GM19463 (cell line): ENCODE data around the gene OSGIN1.

Source experiments
- ATAC-seq: cut with Tn5 transposase; IDR thresholded peaks from one replicate; pipeline ENCODE4 v1.9.1; 2021; ENCODE audit warnings: mild to moderate bottlenecking, moderate library complexity; ENCODE audit not compliant: unreplicated experiment

The OSGIN1 gene

DNA sequence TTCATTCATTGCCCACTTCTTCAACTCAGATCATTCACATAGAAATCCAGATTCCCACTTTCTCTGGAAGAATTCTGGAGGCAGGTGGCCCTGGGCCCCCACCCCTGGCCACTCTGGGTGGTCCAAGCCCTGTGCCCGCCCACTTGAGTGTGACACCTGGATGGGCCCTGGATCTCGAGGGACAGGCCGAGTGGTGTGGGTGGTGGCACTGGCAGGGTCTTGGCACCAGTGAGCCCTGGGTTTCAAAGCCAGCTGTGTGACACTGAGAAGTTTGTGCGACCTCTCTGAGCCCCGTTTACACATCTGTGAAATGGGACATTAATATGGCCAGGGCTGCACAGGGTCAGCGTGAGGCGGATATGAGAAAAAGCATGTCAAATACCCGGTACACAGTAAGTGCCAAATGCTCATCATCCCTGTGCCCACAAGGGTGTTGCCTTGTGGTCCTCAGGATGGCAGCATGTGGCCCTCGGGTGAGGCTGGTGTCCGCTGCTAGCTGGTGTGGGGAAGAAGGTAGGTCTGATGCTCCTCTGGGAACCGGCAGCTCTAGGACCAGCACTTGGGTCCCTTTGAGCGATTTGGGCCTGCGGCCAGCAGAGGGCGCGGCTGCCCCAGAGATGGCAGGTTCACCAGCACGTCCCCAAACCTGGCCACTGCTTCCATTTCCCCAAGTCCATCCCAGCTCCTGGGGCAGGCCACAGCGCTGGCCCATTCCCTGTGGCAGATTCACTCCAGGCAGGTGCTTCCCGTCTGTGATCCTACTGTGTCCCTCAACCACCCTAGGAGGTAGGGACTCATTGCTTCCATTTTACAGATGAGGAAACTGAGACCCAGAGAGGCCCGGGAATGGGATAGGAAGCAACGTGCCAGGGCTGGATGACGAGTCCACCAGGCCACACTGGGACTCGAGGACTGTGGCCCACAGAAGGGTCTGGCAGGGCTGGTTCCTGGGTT is 3.6 kb downstream of the OSGIN1 start:
- ATAC-seq: no peak

DNA sequence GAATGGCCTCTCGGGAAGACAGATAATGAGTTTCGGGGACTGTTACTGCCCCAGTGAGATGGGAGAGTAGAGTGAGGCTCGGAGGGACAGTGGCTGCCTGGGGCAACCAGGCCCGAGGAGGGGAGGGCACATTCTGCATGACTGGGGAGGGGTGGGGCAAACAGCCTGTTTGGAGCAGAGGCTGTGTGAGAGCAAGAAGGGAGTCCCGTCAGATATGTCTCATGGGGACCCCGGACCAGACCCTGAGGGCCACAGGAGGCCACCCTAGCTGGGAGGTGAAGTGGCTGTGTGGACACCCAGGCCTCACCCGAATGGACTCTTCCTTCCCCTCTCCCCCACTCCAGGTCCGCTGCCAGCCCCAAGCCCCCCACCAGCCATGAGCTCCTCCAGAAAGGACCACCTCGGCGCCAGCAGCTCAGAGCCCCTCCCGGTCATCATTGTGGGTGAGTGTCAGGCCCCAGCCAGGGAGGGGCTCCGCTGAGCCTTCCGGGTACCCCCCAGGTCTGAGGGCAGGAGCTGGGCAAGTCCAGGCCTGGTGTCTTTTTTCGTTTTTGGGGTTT is 4.3 kb downstream of the OSGIN1 start:
- no peak for ATAC-seq

- ATAC-seq: no peak
These were observed 5.3 kb downstream of the OSGIN1 start for GRCh38 chr16:83958137-83958845.

- ATAC-seq: no peak
These were observed 6.0 kb downstream of the OSGIN1 start for GRCh38 chr16:83958846-83959565.

DNA sequence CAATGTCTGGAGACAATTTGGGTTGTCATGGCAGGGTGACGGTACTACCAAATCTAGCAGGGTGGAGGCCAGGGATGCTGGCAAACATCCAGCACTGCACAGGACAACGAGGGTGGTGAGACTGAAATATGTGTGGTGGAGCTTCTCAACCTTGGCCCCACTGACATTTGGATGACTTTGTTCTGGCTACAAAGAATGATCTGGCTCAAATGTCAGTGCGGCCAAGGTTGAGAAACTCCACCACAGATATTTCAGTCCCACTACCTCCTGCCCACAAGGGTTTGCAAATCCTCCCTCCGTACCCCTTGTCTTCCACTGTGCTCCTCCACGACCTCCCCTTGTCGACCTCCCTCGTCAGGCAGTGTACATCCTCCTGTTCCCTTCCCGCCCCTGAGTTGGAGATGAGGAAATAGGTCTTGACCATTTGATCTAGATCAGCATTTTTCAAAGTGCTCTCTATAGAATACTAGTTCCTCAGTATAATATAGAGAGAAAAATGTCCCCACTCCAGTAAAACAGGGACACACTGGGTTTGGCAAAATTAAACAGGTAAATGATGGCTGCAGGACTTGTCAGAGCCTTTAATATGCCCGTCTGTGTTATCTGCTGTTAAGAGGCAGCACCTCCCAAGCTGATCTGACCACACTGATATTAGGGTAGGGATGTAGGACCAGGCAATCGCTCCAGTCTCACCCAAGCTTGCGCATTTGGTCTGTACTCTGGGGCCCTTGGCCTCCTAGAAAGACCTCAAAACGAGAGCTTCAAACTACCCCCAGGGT is 6.8 kb downstream of the OSGIN1 start:
- ATAC-seq: no peak

DNA sequence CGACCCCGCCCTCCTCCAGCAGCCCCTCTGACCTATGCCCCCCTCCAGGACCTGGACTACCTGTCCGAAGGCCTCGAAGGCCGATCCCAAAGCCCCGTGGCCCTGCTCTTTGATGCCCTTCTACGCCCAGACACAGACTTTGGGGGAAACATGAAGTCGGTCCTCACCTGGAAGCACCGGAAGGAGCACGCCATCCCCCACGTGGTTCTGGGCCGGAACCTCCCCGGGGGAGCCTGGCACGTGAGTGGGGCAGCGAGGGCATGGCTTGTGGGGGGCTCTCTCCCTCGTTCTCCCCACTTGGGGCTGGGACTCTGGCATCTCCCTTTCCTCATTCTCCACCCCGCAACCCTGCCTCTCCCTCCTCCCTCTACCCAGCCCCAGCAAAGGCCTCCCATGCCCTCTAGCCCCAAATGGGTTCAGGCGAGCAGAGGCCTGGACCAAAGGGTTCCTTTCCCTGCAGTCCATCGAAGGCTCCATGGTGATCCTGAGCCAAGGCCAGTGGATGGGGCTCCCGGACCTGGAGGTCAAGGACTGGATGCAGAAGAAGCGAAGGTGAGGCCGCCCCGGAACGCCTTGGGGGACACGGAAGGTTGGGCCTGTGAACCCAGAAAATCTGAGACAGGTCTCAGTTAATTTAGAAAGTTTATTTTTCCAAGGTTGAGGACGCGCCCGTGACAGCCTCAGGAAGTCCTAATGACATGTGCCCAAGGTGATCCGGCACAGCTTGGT is 7.6 kb downstream of the OSGIN1 start:
- no peak for ATAC-seq

GRCh38 chr16:83961591-83961990 is 8.6 kb downstream of the OSGIN1 start:
- ATAC-seq: no peak

- no peak for ATAC-seq
These were observed 10.5 kb downstream of the OSGIN1 start for GRCh38 chr16:83963277-83964119.

- no peak for ATAC-seq
These were observed 11.8 kb downstream of the OSGIN1 start for GRCh38 chr16:83964684-83965443.

DNA sequence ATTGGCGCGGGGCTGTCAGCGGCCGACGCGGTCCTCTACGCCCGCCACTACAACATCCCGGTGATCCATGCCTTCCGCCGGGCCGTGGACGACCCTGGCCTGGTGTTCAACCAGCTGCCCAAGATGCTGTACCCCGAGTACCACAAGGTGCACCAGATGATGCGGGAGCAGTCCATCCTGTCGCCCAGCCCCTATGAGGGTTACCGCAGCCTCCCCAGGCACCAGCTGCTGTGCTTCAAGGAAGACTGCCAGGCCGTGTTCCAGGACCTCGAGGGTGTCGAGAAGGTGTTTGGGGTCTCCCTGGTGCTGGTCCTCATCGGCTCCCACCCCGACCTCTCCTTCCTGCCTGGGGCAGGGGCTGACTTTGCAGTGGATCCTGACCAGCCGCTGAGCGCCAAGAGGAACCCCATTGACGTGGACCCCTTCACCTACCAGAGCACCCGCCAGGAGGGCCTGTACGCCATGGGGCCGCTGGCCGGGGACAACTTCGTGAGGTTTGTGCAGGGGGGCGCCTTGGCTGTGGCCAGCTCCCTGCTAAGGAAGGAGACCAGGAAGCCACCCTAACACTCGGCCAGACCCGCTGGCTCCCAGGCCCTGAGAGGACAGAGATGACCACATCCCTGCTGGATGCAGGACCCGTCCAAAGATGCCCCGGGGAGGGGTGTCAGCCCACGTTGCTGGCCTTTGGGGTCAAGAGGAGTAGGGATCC is 12.6 kb downstream of the OSGIN1 start:
- ATAC-seq: no peak

DNA sequence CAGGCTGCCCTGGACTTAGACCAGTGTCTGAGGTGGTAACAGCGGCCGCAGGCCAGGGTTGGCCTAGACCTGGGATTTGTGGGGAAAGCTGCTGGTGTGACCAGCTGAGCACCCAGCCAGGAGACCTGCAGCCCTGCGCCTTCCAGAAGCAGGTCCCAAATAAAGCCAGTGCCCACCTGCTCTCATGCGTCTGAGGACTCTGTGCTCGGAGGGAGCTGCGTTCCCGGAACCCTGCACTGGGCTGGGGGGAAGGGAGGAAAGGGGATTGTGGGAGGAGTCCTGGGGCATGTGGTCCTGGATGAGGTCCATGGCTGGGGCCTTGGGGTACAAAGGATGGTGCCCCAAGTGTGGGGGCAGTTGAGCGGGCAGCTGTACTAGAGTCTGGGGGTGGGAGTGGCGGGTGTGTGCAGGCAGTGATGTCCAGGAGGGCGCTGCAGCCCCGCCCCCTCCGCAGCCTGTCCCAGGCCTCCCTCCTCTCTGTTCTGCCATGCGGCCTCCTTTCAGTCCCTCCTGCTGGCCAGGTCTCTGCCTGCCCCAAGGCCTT is 13.2 kb downstream of the OSGIN1 start:
- no peak for ATAC-seq

DNA sequence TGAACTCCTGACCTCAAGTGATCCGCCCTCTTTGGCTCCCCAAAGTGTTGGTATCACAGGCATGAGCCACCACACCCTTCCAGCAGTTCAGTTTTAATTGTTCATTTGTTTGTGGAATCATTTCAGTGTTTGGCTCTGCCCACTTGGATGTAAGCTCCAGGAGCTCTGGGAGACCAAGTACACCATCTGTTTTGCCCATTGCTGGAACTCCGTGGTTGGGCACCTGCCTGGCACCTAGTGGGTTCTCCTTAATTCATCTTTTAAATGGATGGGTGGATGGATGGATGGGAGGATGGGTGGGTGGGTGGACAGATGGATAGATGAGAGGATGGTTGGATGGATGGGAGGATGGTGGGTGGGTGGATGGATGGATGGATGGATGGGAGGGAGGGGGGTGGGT is 14.1 kb downstream of the OSGIN1 start:
- ATAC-seq: no peak

GRCh38 chr16:83967838-83968305 is 14.8 kb downstream of the OSGIN1 start, which contains the start of gene NECAB2:
TSS of gene NECAB2 (plus strand) at chr16:83968244. CDS start at chr16:83968649, 405 bp downstream.
- ATAC-seq: no peak

- no peak for ATAC-seq
These were observed 15.3 kb downstream of the OSGIN1 start for GRCh38 chr16:83968306-83968851.

- no peak for ATAC-seq
These were observed 16.0 kb downstream of the OSGIN1 start for GRCh38 chr16:83968891-83969649.
